A673 (cell line): Measurements from ENCODE around the gene SCMH1. TPM values are rescaled to one million over a fixed set of nuclear protein-coding genes. Genes with fewer than 3 reads are reported as not detected.

ENCODE experiments used
- BruUV-seq: library from RNA; stranded (reverse); fragments of 400-500 nt; replicated peaks from 2 replicates; lab custom pipeline; 2021; lab: Mats Ljungman, UMichigan
- CTCF ChIA-PET: fragments of 300-600 bp; sonication (Branson Sonifier 250); formaldehyde crosslinking; loops from one replicate; lab custom pipeline; 2022; ENCODE audit warnings: antibody characterized with exemption; lab: Charles Lee
- POLR2A ChIA-PET: fragments of 300-600 bp; sonication (Branson Sonifier 250); formaldehyde crosslinking; loops from one replicate; lab custom pipeline; 2022; ENCODE audit warnings: antibody characterized with exemption; ENCODE audit not compliant: low non-redundant PET; lab: Charles Lee
- DNase-seq: peaks from one replicate; pipeline ENCODE4 v3.0.0-alpha.2; 2015; ENCODE audit warnings: low spot score
- H3K27ac ChIP-seq: fragments of 200-600 bp; sonication (generic); 2 replicates; pipeline ENCODE4 v1.5.1; 2016; ENCODE audit warnings: mixed run types, low read depth, mild to moderate bottlenecking, mixed read lengths, antibody characterized with exemption, low read length; ENCODE audit not compliant: poor library complexity, severe bottlenecking
- H3K27me3 ChIP-seq: fragments of 200-600 bp; sonication (generic); replicated peaks from 2 replicates; pipeline ENCODE4 v1.6.1; 2017; ENCODE audit warnings: mixed run types, low read depth, mild to moderate bottlenecking, mixed read lengths, antibody characterized with exemption, low read length; ENCODE audit not compliant: insufficient read depth, poor library complexity
- H3K36me3 ChIP-seq: fragments of 200-600 bp; sonication (generic); 2 replicates; pipeline ENCODE4 v1.6.1; 2016; ENCODE audit warnings: mixed run types, mild to moderate bottlenecking, mixed read lengths, antibody characterized with exemption, low read length; ENCODE audit not compliant: insufficient read depth, poor library complexity, severe bottlenecking
- H3K4me1 ChIP-seq: fragments of 200-600 bp; sonication (generic); 2 replicates; pipeline ENCODE4 v1.6.1; 2017; ENCODE audit warnings: mixed run types, mild to moderate bottlenecking, mixed read lengths, antibody characterized with exemption, low read length; ENCODE audit not compliant: insufficient read depth, poor library complexity, severe bottlenecking
- H3K4me3 ChIP-seq: fragments of 200-600 bp; sonication (generic); 2 replicates; pipeline ENCODE4 v1.5.1; 2016; ENCODE audit warnings: low read depth, mixed run types, mild to moderate bottlenecking, mixed read lengths, low read length; ENCODE audit not compliant: poor library complexity, severe bottlenecking
- H3K9me3 ChIP-seq: fragments of 200-600 bp; sonication (generic); 2 replicates; pipeline ENCODE4 v1.6.1; 2016; ENCODE audit warnings: mixed run types, low read depth, mild to moderate bottlenecking, mixed read lengths, antibody characterized with exemption, low read length; ENCODE audit not compliant: poor library complexity, severe bottlenecking
- CTCF ChIP-seq: fragments of 300-800, 200-600 bp; sonication (generic); conservative IDR thresholded peaks from 2 replicates; pipeline ENCODE4 v1.5.1; 2017; ENCODE audit warnings: low read depth, mild to moderate bottlenecking, antibody characterized with exemption, low read length, moderate library complexity, mixed read lengths
- EZH2 ChIP-seq: fragments of 200-600 bp; sonication (generic); IDR thresholded peaks from 2 replicates; pipeline ENCODE4 v1.6.1; 2017; ENCODE audit warnings: borderline replicate concordance, low read depth, mild to moderate bottlenecking, mixed read lengths, antibody characterized with exemption, low read length; ENCODE audit not compliant: poor library complexity, severe bottlenecking
- intact Hi-C: fragments of 100-400 bp; cut with micrococcal nuclease; formaldehyde crosslinking; loops from one replicate; pipeline ENCODE4 v1.10.0; 2022; ENCODE audit not compliant: unreplicated experiment
- total RNA-seq: library from RNA; stranded (reverse); gene quantifications from 2 replicates; pipeline ENCODE4 v1.2.3, GENCODE V29; 2021

Gene SCMH1
- total RNA-seq, 1 experiment from 2014 or later, result 30.4 TPM

GRCh38 chr1:40986328-40986783 is 255.8 kb downstream of the SCMH1 start:
- no TSS peak for BruUV-seq
- Histone ChIP-seq H3K4me3 (no peak overlapping the region), H3K4me1 (peaks cover 9% of the 10 kb centered on the region), H3K27me3 (no peaks in the 10 kb centered on the region), H3K9me3 (no peaks in the 10 kb centered on the region), H3K36me3 (peaks cover 78% of the 10 kb centered on the region), H3K27ac (no peak overlapping the region)
- TF ChIP-seq EZH2 (no peak), CTCF (no peak)
- no peak for DNase-seq
- intact Hi-C loops, result no loop called here
- ChIA-PET POLR2A (no interaction called here), CTCF (no interaction called here)

- Histone ChIP-seq H3K9me3 (no peaks in the 10 kb centered on the region), H3K4me3 (no peak overlapping the region), H3K36me3 (peaks cover 74% of the 10 kb centered on the region), H3K27me3 (no peaks in the 10 kb centered on the region), H3K27ac (no peak overlapping the region), H3K4me1 (peaks cover 9% of the 10 kb centered on the region)
- TF ChIP-seq EZH2, result no peak
- TF ChIP-seq CTCF, result no peak
- BruUV-seq, result no TSS peak
- intact Hi-C loops, result no loop called here
- DNase-seq, result no peak
- POLR2A ChIA-PET, result no interaction called here
- CTCF ChIA-PET, result no interaction called here
These were observed 256.2 kb downstream of the SCMH1 start for GRCh38 chr1:40985875-40986274.

GRCh38 chr1:40985161-40985560 is 256.9 kb downstream of the SCMH1 start:
- intact Hi-C loops, result no loop called here
- Histone ChIP-seq H3K27ac (no peak overlapping the region), H3K36me3 (peaks cover 67% of the 10 kb centered on the region), H3K27me3 (no peaks in the 10 kb centered on the region), H3K9me3 (no peaks in the 10 kb centered on the region), H3K4me1 (peaks cover 6% of the 10 kb centered on the region), H3K4me3 (no peak overlapping the region)
- BruUV-seq, result no TSS peak
- CTCF ChIA-PET, result no interaction called here
- DNase-seq, result no peak
- POLR2A ChIA-PET, result no interaction called here
- no peak for TF ChIP-seq EZH2
- TF ChIP-seq CTCF, result no peak
